H1 (cell line): Measurements from ENCODE around the gene SLC2A4. TPM values are rescaled to one million over a fixed set of nuclear protein-coding genes. Genes with fewer than 3 reads are reported as not detected.

ENCODE experiments used
- CTCF ChIA-PET: fragments of 300-600 bp; sonication (Branson Sonifier 250); formaldehyde crosslinking; loops from one replicate; lab custom pipeline; 2021; ENCODE audit not compliant: partially characterized antibody; lab: Charles Lee
- POLR2A ChIA-PET: fragments of 300-600 bp; sonication (Branson Sonifier 250); formaldehyde crosslinking; loops from one replicate; lab custom pipeline; 2021; ENCODE audit warnings: inconsistent platforms; ENCODE audit not compliant: partially characterized antibody; lab: Charles Lee
- DNase-seq, 2 experiments: peaks; one replicate each; pipeline versions ENCODE4 v3.0.0 to v3.0.0-alpha.2; 2010 to 2022; ENCODE audit warnings: low spot score in 2 of 2, low read depth in 1 of 2, mixed read lengths in 1 of 2
- FAIRE-seq: peaks from 2 replicates; lab custom pipeline; 2011; peaks lifted over from hg19 to GRCh38; lab: Jason Lieb, UNC
- H2AFZ ChIP-seq: 2 replicates; pipeline ENCODE4 v1.8.1; 2012; ENCODE audit warnings: low read length, inconsistent platforms
- H2AK5ac ChIP-seq: 2 replicates; pipeline ENCODE4 v1.6.1; 2013; ENCODE audit warnings: low read depth, low read length
- H2BK120ac ChIP-seq: replicated peaks from 2 replicates; pipeline ENCODE3; 2013; ENCODE audit warnings: low read depth, low read length, inconsistent platforms
- H2BK12ac ChIP-seq: 2 replicates; pipeline ENCODE4 v1.6.1; 2013; ENCODE audit warnings: low read depth, low read length
- H2BK15ac ChIP-seq: 2 replicates; pipeline ENCODE4 v1.6.1; 2013; ENCODE audit warnings: low read length
- H2BK20ac ChIP-seq: 2 replicates; pipeline ENCODE4 v1.6.1; 2013; ENCODE audit warnings: low read length
- H2BK5ac ChIP-seq: 2 replicates; pipeline ENCODE4 v1.6.1; 2013; ENCODE audit warnings: low read depth, low read length
- H3K14ac ChIP-seq: 2 replicates; pipeline ENCODE4 v1.6.1; 2013; ENCODE audit warnings: inconsistent platforms; ENCODE audit not compliant: insufficient read length
- H3K18ac ChIP-seq: 2 replicates; pipeline ENCODE4 v1.6.1; 2013; ENCODE audit warnings: low read length; ENCODE audit errors: extremely low read depth
- H3K23ac ChIP-seq: 2 replicates; pipeline ENCODE4 v1.6.1; 2013; ENCODE audit warnings: inconsistent platforms; ENCODE audit not compliant: insufficient read length
- H3K23me2 ChIP-seq: 2 replicates; pipeline ENCODE4 v1.6.1; 2013; ENCODE audit warnings: low read depth, low read length
- H3K27ac ChIP-seq: 2 replicates; pipeline ENCODE4 v1.6.1; 2011; ENCODE audit warnings: low read depth, low read length, inconsistent platforms
- H3K27me3 ChIP-seq, 4 experiments: replicated peaks in 1 of 4; 1 replicate in 1 of 4; 2 replicates in 3 of 4; pipeline versions ENCODE4 v1.6.1 to v1.8.1; 2011 to 2013; ENCODE audit warnings: low read length in 3 of 4, mild to moderate bottlenecking in 3 of 4, inconsistent platforms in 2 of 4, mixed read lengths in 2 of 4, moderate library complexity in 1 of 4; ENCODE audit not compliant: control insufficient read depth in 3 of 4, insufficient read depth in 3 of 4; ENCODE audit errors: extremely low read depth in 1 of 4
- H3K36me3 ChIP-seq, 4 experiments: 2 replicates each; pipeline versions ENCODE4 v1.6.1 to v1.8.1; 2011 to 2013; ENCODE audit warnings: mild to moderate bottlenecking in 4 of 4, low read length in 3 of 4, moderate library complexity in 2 of 4, control low read depth in 1 of 4, inconsistent platforms in 1 of 4; ENCODE audit not compliant: insufficient read depth in 4 of 4, control insufficient read depth in 2 of 4
- H3K4ac ChIP-seq: replicated peaks from 2 replicates; pipeline ENCODE3; 2013; ENCODE audit warnings: low read length, low read depth, mixed read lengths, inconsistent platforms; ENCODE audit not compliant: insufficient read length
- H3K4me1 ChIP-seq, 4 experiments: replicated peaks in 1 of 4; 1 replicate in 1 of 4; 2 replicates in 3 of 4; pipeline versions ENCODE4 v1.6.1 to v1.8.1; 2011 to 2013; ENCODE audit warnings: low read length in 3 of 4, inconsistent platforms in 2 of 4, mixed read lengths in 1 of 4; ENCODE audit not compliant: insufficient read depth in 4 of 4, control insufficient read depth in 3 of 4
- H3K4me2 ChIP-seq, 2 experiments: 2 replicates each; pipeline versions ENCODE4 v1.6.1 to v1.8.1; 2011 to 2013; ENCODE audit warnings: low read depth in 2 of 2, low read length in 2 of 2, control low read depth in 1 of 2, inconsistent platforms in 1 of 2, mild to moderate bottlenecking in 1 of 2; ENCODE audit not compliant: insufficient read depth in 1 of 2
- H3K4me3 ChIP-seq, 4 experiments: fragments of 200-600, 300-600 bp in 1 of 4; sonication (generic), shearing (Covaris generic), sonication (Bioruptor Twin) in 1 of 4; 2 replicates each; pipeline versions ENCODE4 v1.5.1 to v1.8.1; 2011 to 2016; ENCODE audit warnings: low read length in 4 of 4, low read depth in 3 of 4, control low read depth in 2 of 4, inconsistent platforms in 2 of 4, mild to moderate bottlenecking in 2 of 4, mixed read lengths in 1 of 4, moderate library complexity in 1 of 4; ENCODE audit not compliant: insufficient read depth in 2 of 4; ENCODE audit errors: extremely low read depth in 1 of 4
- H3K56ac ChIP-seq: replicated peaks from 2 replicates; pipeline ENCODE3; 2013; ENCODE audit warnings: low read depth, mild to moderate bottlenecking, mixed read lengths, low read length, inconsistent platforms; ENCODE audit not compliant: insufficient read length
- H3K79me1 ChIP-seq: 2 replicates; pipeline ENCODE4 v1.6.1; 2013; ENCODE audit warnings: low read depth, low read length, control low read depth
- H3K79me2 ChIP-seq, 2 experiments: 2 replicates each; pipeline versions ENCODE4 v1.6.1 to v1.8.1; 2012 to 2013; ENCODE audit warnings: low read length in 2 of 2, mild to moderate bottlenecking in 2 of 2, inconsistent platforms in 1 of 2; ENCODE audit not compliant: insufficient read depth in 2 of 2, control insufficient read depth in 1 of 2
- H3K9ac ChIP-seq, 4 experiments: replicated peaks in 1 of 4; 1 replicate in 1 of 4; 2 replicates in 3 of 4; pipeline versions ENCODE4 v1.6.1 to v1.8.1; 2011 to 2013; ENCODE audit warnings: low read depth in 3 of 4, low read length in 3 of 4, control low read depth in 2 of 4, mild to moderate bottlenecking in 2 of 4, moderate library complexity in 2 of 4, inconsistent platforms in 1 of 4; ENCODE audit errors: extremely low read depth in 1 of 4
- H3K9me3 ChIP-seq, 2 experiments: 2 replicates each; pipeline versions ENCODE4 v1.6.1 to v1.8.1; 2012 to 2013; ENCODE audit warnings: mild to moderate bottlenecking in 2 of 2, moderate library complexity in 2 of 2, control low read depth in 1 of 2, inconsistent platforms in 1 of 2, low read depth in 1 of 2, low read length in 1 of 2, mixed read lengths in 1 of 2; ENCODE audit not compliant: insufficient read depth in 2 of 2
- H4K20me1 ChIP-seq, 2 experiments: replicated peaks in 1 of 2; 2 replicates each; pipeline versions ENCODE3 to v1.8.1; 2011 to 2013; ENCODE audit warnings: inconsistent platforms in 2 of 2, low read length in 2 of 2, mild to moderate bottlenecking in 1 of 2; ENCODE audit not compliant: insufficient read depth in 2 of 2, control insufficient read depth in 1 of 2
- H4K5ac ChIP-seq: 2 replicates; pipeline ENCODE4 v1.6.1; 2013; ENCODE audit warnings: low read length, low read depth, mixed read lengths, inconsistent platforms; ENCODE audit not compliant: insufficient read length
- H4K8ac ChIP-seq: 2 replicates; pipeline ENCODE4 v1.8.0; 2013; ENCODE audit warnings: mild to moderate bottlenecking, moderate library complexity, low read length, inconsistent platforms; ENCODE audit not compliant: insufficient read depth; ENCODE audit errors: extremely low read depth
- H4K91ac ChIP-seq: replicated peaks from 2 replicates; pipeline ENCODE3; 2013; ENCODE audit warnings: low read length, mixed read lengths, inconsistent platforms; ENCODE audit not compliant: insufficient read length
- ATF3 ChIP-seq: IDR thresholded peaks from 2 replicates; pipeline ENCODE4 v1.6.1; 2011; ENCODE audit warnings: low read depth, mild to moderate bottlenecking, low read length; ENCODE audit not compliant: insufficient read depth
- CHD1 ChIP-seq: IDR thresholded peaks from 2 replicates; pipeline ENCODE4 v1.6.1; 2012; ENCODE audit warnings: low read depth, low read length, improper control_type of control experiment
- CREB1 ChIP-seq: IDR thresholded peaks from 2 replicates; pipeline ENCODE4 v1.6.1; 2012; ENCODE audit warnings: inconsistent platforms
- GTF2F1 ChIP-seq: IDR thresholded peaks from 2 replicates; pipeline ENCODE4 v1.6.1; 2012; ENCODE audit warnings: low read depth, low read length, improper control_type of control experiment, borderline replicate concordance
- SIN3A ChIP-seq, 2 experiments: IDR thresholded peaks in 1 of 2; conservative IDR thresholded peaks in 1 of 2; 2 replicates each; pipeline ENCODE4 v1.6.1; 2011 to 2012; ENCODE audit warnings: low read length in 2 of 2, improper control_type of control experiment in 1 of 2, low read depth in 1 of 2, mild to moderate bottlenecking in 1 of 2
- SIX5 ChIP-seq: IDR thresholded peaks from 2 replicates; pipeline ENCODE4 v1.6.1; 2011; ENCODE audit warnings: mild to moderate bottlenecking, low read depth, low read length
- SP2 ChIP-seq: IDR thresholded peaks from 2 replicates; pipeline ENCODE4 v1.6.1; 2012; ENCODE audit warnings: mild to moderate bottlenecking, low read length, inconsistent platforms
- SRF ChIP-seq: IDR thresholded peaks from 2 replicates; pipeline ENCODE4 v1.6.1; 2011; ENCODE audit warnings: mild to moderate bottlenecking, low read depth, low read length, moderate library complexity
- WGBS, 2 experiments: shearing (Covaris generic) in 1 of 2; methylation state at CpG; one replicate each; pipeline versions ENCODE4 v1.1.6 to v1.1.7; 2013 to 2015; ENCODE audit warnings: low lambda C conversion rate in 2 of 2, mixed read lengths in 2 of 2, inconsistent platforms in 1 of 2, low coverage in 1 of 2, missing lambda C conversion rate in 1 of 2; ENCODE audit not compliant: insufficient replicate concordance in 2 of 2, insufficient coverage in 1 of 2, insufficient read length in 1 of 2; ENCODE audit errors: extremely low coverage in 1 of 2, missing lambda C conversion rate in 1 of 2; 5-methylcytosine and 5-hydroxymethylcytosine counted together
- polyA plus RNA-seq, 7 experiments: library from polyadenylated mRNA; depleted of rRNA in 3 of 7; stranded (reverse) in 5 of 7; unstranded in 2 of 7; fragments of >200 nt in 5 of 7; fragments of 200-250 nt in 2 of 7; gene quantifications; 1 replicate in 5 of 7; 2 replicates in 1 of 7; 4 replicates in 1 of 7; pipeline versions ENCODE4 v1.2.1 to v1.2.3, GENCODE V29; 2011 to 2013; ENCODE audit warnings: missing spikeins in 2 of 7, mixed read lengths in 2 of 7
- total RNA-seq: library from RNA; stranded (reverse); fragmentation: NEBNext Ultra II Directional; extraction: Animal tissue kit (Norgen Biotek cat#: 25700); gene quantifications from 2 replicates; pipeline ENCODE4 v1.2.1, GENCODE V29; 2021

The SLC2A4 gene
- total and polyA plus RNA-seq, 2 of the 8 experiments (the other 6 are each of a cell fraction or from before 2014, with no cell fraction given), result 5.7 to 6.9 TPM

- H2BK20ac ChIP-seq, result no peak overlapping the region
- H2AK5ac ChIP-seq, result no peak overlapping the region
- H3K23me2 ChIP-seq, result no peaks in the 10 kb centered on the region; the same call in 1 of the 2 replicates
- H3K18ac ChIP-seq, result no peak overlapping the region
- H2AFZ ChIP-seq, result no peak overlapping the region
- H4K91ac ChIP-seq, result no peak overlapping the region
- H3K36me3 ChIP-seq, result peaks cover 21 to 60% (median 42%) of the 10 kb centered on the region in 4 experiments
- H2BK12ac ChIP-seq, result no peak overlapping the region
- WGBS, 2 experiments, result 97% methylated on average over 16 of the region's 16 CpGs; no CpG with 5 or more reads in 1 of the 2 experiments
- no peak overlapping the region for H3K4ac ChIP-seq
- H3K4me3 ChIP-seq, result no peak overlapping the region
- no peak overlapping the region for H3K23ac ChIP-seq
- H3K9ac ChIP-seq, result no peak overlapping the region
- H4K8ac ChIP-seq, result no peak overlapping the region
- no peak overlapping the region for H4K5ac ChIP-seq
- H3K14ac ChIP-seq, result no peak overlapping the region
- FAIRE-seq, result no peak
- ChIA-PET CTCF (interaction anchor here (0.7 to 2.0 kb wide), 5 partner anchors 28 to 271 kb away, joined by 3 to 17 read pairs (median 3); no protein-coding TSS in a partner anchor), POLR2A (interaction anchor here (0.8 to 11.3 kb wide), 12 partner anchors 8 to 276 kb away, joined by 3 to 223 read pairs (median 4); partner anchors contain the start of genes ACAP1, CLDN7 and NEURL4)
- H3K4me1 ChIP-seq, result peaks cover 0 to 5% (median 3%) of the 10 kb centered on the region in 4 experiments; a peak in 4 of 7 replicates
- H3K27me3 ChIP-seq, result no peaks in the 10 kb centered on the region
- no peak overlapping the region for H3K4me2 ChIP-seq
- H2BK5ac ChIP-seq, result no peak overlapping the region
- H3K79me2 ChIP-seq, result peaks cover 0 to 8% of the 10 kb centered on the region in 2 experiments; a peak in 1 of 4 replicates
- no peak overlapping the region for H3K56ac ChIP-seq
- no peak for DNase-seq
- no peak overlapping the region for H3K27ac ChIP-seq
- H2BK120ac ChIP-seq, result no peak overlapping the region
- 0 out of 2 replicates have a peak, but pooled peaks cover 4% of the 10 kb centered on the region for H3K79me1 ChIP-seq
- H3K9me3 ChIP-seq, result no peaks in the 10 kb centered on the region
- no peak overlapping the region for H2BK15ac ChIP-seq
- H4K20me1 ChIP-seq, result peaks cover 2 to 14% of the 10 kb centered on the region in 2 experiments
- TF ChIP-seq SIN3A (conservative IDR thresholded peaks at IDR 0.05 in 1 of 2, IDR thresholded peaks at IDR 0.05 in 1 of 2; ENCODE audit: low read depth in 1 of 2, low read length in 2 of 2), result no peak
- TF ChIP-seq GTF2F1, result no peak
- TF ChIP-seq SRF, result no peak
- TF ChIP-seq SIX5, result no peak
- TF ChIP-seq ATF3, result no peak
- no peak for TF ChIP-seq CREB1
- no peak for TF ChIP-seq SP2
- TF ChIP-seq CHD1, result no peak
These were observed 35.8 kb downstream of the SLC2A4 start for GRCh38 chr17:7317161-7317803.
